HG02884 (cell line): ENCODE data around the gene TMEM51.

Experiments used
- ATAC-seq: cut with Tn5 transposase; IDR thresholded peaks from one replicate; pipeline ENCODE4 v1.9.1; 2021; ENCODE audit warnings: mild to moderate bottlenecking, moderate library complexity; ENCODE audit not compliant: unreplicated experiment

The TMEM51 gene

GRCh38 chr1:15191770-15192169 is 38.2 kb downstream of the TMEM51 start:
- no peak for ATAC-seq

GRCh38 chr1:15192916-15193550 is 39.5 kb downstream of the TMEM51 start:
- no peak for ATAC-seq

GRCh38 chr1:15195420-15196052 is 42.0 kb downstream of the TMEM51 start:
- ATAC-seq: no peak

- ATAC-seq: no peak
Observed at GRCh38 chr1:15196069-15196468, 42.5 kb downstream of the TMEM51 start.

GRCh38 chr1:15196807-15197530 is 43.4 kb downstream of the TMEM51 start:
- no peak for ATAC-seq

GRCh38 chr1:15197591-15198447 is 44.3 kb downstream of the TMEM51 start:
- ATAC-seq: no peak

- no peak for ATAC-seq
Observed at GRCh38 chr1:15198684-15199083, 45.1 kb downstream of the TMEM51 start.

GRCh38 chr1:15201221-15201620 is 47.7 kb downstream of the TMEM51 start:
- no peak for ATAC-seq

- no peak for ATAC-seq
Observed at GRCh38 chr1:15201849-15202551, 48.5 kb downstream of the TMEM51 start.

GRCh38 chr1:15204931-15205330 is 51.4 kb downstream of the TMEM51 start:
- ATAC-seq: no peak

- ATAC-seq: no peak
Observed at GRCh38 chr1:15205586-15206346, 52.2 kb downstream of the TMEM51 start.

- ATAC-seq: no peak
Observed at GRCh38 chr1:15206418-15207030, 53.0 kb downstream of the TMEM51 start.

GRCh38 chr1:15207031-15207828 is 53.7 kb downstream of the TMEM51 start:
- ATAC-seq: no peak

- no peak for ATAC-seq
Observed at GRCh38 chr1:15207829-15208429, 54.4 kb downstream of the TMEM51 start.

GRCh38 chr1:15210651-15211375 is 57.3 kb downstream of the TMEM51 start:
- no peak for ATAC-seq

- no peak for ATAC-seq
Observed at GRCh38 chr1:15211424-15211823, 57.9 kb downstream of the TMEM51 start.

- ATAC-seq: no peak
Observed at GRCh38 chr1:15212216-15212953, 58.8 kb downstream of the TMEM51 start.
